Panc1 (cell line): ENCODE data around the gene FAM163A.

Experiments used
- POLR2AphosphoS5 ChIP-seq: IDR thresholded peaks from 2 replicates; pipeline ENCODE4 v1.6.1; 2012; ENCODE audit warnings: mild to moderate bottlenecking, low read depth, low read length, moderate library complexity
- SIN3A ChIP-seq: IDR thresholded peaks from 2 replicates; pipeline ENCODE4 v1.6.1; 2012; ENCODE audit warnings: low read depth, mild to moderate bottlenecking, low read length, moderate library complexity, borderline replicate concordance; ENCODE audit not compliant: insufficient read depth
- TCF7L2 ChIP-seq: IDR thresholded peaks from 2 replicates; pipeline ENCODE4 v1.6.1; 2011; ENCODE audit warnings: mild to moderate bottlenecking, low read depth, low read length, inconsistent platforms
- TF ChIP-seq, protein P1 (sequence below): fragments of 450-650 bp; IDR thresholded peaks from 2 replicates; pipeline ENCODE4 v1.5.1; 2017; ENCODE audit warnings: mild to moderate bottlenecking
- TF ChIP-seq, protein P2 (sequence below), 2 experiments: IDR thresholded peaks; 2 replicates each; pipeline ENCODE4 v1.6.1; 2011 to 2012; ENCODE audit warnings: low read depth in 2 of 2, control low read depth in 1 of 2, low read length in 1 of 2, mild to moderate bottlenecking in 1 of 2, moderate library complexity in 1 of 2; ENCODE audit not compliant: insufficient read depth in 1 of 2

DNA sequence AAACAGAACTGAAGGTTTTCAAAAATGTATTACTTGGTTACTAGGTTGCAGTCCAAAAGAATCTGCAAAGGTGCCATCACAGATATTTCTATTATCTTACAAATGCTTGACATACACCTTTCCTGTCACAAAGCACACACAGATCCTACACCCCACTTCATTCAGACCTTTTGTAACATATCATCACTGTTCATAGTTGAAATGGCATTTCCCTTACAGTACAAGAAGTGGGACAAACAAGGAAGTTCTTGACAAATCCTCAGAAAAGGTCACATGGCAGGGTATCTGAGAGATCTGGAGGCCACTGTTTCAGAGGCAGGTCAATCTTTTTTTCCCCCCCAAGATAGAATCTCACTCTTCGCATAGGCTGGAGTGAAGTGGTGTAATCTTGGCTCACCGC, 113.2 kb downstream of the FAM163A start:
- TF ChIP-seq, protein P1, sequence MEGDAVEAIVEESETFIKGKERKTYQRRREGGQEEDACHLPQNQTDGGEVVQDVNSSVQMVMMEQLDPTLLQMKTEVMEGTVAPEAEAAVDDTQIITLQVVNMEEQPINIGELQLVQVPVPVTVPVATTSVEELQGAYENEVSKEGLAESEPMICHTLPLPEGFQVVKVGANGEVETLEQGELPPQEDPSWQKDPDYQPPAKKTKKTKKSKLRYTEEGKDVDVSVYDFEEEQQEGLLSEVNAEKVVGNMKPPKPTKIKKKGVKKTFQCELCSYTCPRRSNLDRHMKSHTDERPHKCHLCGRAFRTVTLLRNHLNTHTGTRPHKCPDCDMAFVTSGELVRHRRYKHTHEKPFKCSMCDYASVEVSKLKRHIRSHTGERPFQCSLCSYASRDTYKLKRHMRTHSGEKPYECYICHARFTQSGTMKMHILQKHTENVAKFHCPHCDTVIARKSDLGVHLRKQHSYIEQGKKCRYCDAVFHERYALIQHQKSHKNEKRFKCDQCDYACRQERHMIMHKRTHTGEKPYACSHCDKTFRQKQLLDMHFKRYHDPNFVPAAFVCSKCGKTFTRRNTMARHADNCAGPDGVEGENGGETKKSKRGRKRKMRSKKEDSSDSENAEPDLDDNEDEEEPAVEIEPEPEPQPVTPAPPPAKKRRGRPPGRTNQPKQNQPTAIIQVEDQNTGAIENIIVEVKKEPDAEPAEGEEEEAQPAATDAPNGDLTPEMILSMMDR = no peak
- TF ChIP-seq SIN3A (no peak), POLR2AphosphoS5 (no peak), TCF7L2 (no peak)
- TF ChIP-seq, protein P2, sequence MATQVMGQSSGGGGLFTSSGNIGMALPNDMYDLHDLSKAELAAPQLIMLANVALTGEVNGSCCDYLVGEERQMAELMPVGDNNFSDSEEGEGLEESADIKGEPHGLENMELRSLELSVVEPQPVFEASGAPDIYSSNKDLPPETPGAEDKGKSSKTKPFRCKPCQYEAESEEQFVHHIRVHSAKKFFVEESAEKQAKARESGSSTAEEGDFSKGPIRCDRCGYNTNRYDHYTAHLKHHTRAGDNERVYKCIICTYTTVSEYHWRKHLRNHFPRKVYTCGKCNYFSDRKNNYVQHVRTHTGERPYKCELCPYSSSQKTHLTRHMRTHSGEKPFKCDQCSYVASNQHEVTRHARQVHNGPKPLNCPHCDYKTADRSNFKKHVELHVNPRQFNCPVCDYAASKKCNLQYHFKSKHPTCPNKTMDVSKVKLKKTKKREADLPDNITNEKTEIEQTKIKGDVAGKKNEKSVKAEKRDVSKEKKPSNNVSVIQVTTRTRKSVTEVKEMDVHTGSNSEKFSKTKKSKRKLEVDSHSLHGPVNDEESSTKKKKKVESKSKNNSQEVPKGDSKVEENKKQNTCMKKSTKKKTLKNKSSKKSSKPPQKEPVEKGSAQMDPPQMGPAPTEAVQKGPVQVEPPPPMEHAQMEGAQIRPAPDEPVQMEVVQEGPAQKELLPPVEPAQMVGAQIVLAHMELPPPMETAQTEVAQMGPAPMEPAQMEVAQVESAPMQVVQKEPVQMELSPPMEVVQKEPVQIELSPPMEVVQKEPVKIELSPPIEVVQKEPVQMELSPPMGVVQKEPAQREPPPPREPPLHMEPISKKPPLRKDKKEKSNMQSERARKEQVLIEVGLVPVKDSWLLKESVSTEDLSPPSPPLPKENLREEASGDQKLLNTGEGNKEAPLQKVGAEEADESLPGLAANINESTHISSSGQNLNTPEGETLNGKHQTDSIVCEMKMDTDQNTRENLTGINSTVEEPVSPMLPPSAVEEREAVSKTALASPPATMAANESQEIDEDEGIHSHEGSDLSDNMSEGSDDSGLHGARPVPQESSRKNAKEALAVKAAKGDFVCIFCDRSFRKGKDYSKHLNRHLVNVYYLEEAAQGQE (IDR thresholded peaks at IDR 0.05; ENCODE audit: insufficient read depth in 1 of 2, low read depth in 2 of 2, low read length in 1 of 2) = no peak
